ENCODE data around the gene ETFB. TPM values are rescaled to one million over a fixed set of nuclear protein-coding genes. Genes with fewer than 3 reads are reported as not detected.

Gene ETFB
- total RNA-seq, 8 experiments from 2014 or later: 64.7 to 217 (median 144) TPM

DNA sequence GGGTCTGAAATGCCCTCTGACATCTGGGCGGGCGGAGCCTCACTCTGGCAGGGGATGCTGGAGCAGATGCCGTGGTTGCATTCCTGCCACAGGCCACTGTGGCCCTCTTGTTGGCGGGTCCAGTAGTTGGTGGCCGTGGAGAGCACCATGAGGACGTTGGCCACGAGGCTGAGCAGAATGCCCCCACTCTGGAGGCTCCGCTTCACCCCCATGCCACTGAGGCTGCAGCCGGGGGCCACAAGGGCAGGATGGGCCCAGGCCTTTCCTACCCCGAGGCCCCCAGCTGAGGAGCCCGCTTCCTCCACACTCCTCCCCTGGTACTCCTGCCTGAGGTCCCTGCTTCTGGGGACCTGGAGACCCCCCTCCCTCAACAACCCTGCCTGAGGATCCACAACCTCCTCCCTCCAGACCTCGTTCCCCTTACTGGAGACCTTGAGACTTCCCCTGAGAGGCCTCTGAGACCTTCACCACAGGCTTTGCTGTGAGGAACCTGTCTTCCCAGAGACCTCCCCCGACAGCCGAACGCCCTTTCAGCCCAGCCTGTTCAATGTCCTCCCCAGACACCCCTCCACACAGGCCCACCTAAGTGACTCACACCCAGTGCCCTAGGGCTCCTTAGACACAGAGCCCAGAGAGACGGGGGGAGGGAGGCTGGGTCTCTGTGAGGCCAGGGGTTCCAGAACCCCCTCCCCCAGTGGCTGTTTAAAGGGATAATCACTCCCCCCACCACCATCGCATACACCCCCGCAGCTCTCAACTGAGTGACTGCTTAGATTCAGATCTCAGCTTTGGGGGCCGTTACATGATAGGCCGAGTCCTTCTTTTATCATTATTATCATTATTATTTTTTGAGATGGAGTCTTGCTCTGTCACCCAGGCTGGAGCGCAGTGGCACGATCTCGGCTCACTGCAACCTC lies 2.4 kb upstream of the ETFB start, which contains the start of gene CLDND2:
CLDND2 (minus strand) TSS at position 638 of the 917 bp plus-strand sequence; CDS start at position 212, 426 bp downstream.
- Histone ChIP-seq H3K4me1 (replicated peaks in 1 of 2) (peaks cover 10 to 12% of the 10 kb centered on the region in 2 donors), H3K4me3 (peak within 1 kb of the TSS; percentile 40 to 64 (median 58)), H3K27ac (peak within 1 kb of the TSS; percentile 70 to 85)
- 0 to 93% (median 0%) methylated on average over 1 to 2 of the region's 23 CpGs; no CpG with 5 or more reads in 5 of the 10 experiments for WGBS, 10 experiments
- in situ Hi-C loops (cut with MboI; ENCODE audit: low pct_unique_long_range_greater_than_20kb in 2 of 9, low sequenced_read_pairs in 9 of 9, unreplicated experiment in 9 of 9): no loop called here
- no peak for ATAC-seq (replicated peaks in 6 of 8)

DNA sequence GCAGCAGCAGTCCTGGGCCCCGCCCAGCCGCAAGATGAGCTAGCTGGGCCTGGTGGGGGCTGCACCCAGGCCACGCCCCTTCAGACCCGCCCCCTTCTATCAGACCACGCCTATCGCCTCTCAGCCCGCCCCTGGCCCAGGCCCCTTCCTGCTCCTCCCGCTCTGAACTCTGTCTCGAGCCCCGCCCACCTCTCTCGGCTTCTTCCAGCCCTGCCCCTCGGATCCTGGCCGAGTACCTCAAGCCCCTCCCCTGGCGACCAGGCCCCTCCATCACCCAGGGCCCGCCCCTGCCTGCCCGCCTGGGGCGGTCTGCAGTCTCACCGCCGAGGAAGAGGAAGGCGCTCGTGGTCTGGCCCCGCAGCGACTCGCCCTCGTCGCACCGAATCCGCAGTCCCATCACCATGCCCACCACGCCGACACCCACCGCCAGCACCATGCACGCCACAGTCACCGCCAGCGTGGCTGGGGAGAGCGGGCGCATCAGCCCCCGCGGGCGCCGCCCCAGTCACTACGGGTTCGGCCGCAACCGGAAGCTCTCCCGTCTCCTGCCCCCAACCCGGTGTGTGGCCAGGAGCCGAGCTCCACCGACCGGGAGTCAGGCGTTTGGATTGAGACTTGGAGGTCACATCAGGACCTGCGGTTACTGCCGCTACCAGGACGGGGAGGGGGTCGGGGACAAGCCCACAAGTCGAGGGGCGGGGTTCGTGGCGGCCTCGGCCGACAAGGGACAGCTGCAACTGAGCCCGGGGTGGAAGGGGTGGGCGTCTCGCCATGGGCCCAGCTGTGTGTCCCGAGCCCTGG lies 1.6 kb upstream of the ETFB start:
- Histone ChIP-seq H3K4me1 (replicated peaks in 1 of 2) (peaks cover 10 to 12% of the 10 kb centered on the region in 2 donors), H3K4me3 (peak overlapping the region; percentile 40 to 64 (median 58)), H3K27ac (peak overlapping the region; percentile 70 to 89)
- in situ Hi-C loops (cut with MboI; ENCODE audit: low pct_unique_long_range_greater_than_20kb in 2 of 9, low sequenced_read_pairs in 9 of 9, unreplicated experiment in 9 of 9): no loop called here
- no CpG with 5 or more reads among the region's 64 CpGs for whole genome bisulfite sequencing, 10 experiments
- ATAC-seq (replicated peaks in 6 of 8): peak; percentile 76 to 88 (median 84)

DNA sequence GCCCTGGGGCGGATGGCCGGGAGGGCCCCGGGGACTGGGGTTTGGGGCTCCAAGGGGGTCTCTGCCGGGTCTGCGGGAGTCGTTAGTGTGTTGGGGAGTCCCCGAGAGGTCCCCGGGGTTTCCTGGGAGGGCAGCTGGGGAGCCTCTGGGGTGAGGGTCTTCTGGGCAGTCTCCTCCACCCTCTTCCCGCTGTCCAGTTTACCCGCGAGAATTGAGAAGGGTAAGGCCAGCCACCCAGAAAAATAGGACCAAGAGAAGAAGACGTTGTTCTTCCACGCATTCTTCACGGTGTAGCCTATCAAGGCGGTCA lies 1.0 kb upstream of the ETFB start:
- no peak for ATAC-seq (replicated peaks in 6 of 8)
- Histone ChIP-seq H3K27ac (peak overlapping the region; percentile 84 to 89), H3K4me1 (replicated peaks in 1 of 2) (peaks cover 10 to 12% of the 10 kb centered on the region in 2 donors), H3K4me3 (peak overlapping the region; percentile 40 to 64 (median 58))
- in situ Hi-C loops (cut with MboI; ENCODE audit: low pct_unique_long_range_greater_than_20kb in 2 of 9, low sequenced_read_pairs in 9 of 9, unreplicated experiment in 9 of 9): no loop called here
- WGBS, 10 experiments: 0% methylated on average over 3 of the region's 15 CpGs; no CpG with 5 or more reads in 9 of the 10 experiments

DNA sequence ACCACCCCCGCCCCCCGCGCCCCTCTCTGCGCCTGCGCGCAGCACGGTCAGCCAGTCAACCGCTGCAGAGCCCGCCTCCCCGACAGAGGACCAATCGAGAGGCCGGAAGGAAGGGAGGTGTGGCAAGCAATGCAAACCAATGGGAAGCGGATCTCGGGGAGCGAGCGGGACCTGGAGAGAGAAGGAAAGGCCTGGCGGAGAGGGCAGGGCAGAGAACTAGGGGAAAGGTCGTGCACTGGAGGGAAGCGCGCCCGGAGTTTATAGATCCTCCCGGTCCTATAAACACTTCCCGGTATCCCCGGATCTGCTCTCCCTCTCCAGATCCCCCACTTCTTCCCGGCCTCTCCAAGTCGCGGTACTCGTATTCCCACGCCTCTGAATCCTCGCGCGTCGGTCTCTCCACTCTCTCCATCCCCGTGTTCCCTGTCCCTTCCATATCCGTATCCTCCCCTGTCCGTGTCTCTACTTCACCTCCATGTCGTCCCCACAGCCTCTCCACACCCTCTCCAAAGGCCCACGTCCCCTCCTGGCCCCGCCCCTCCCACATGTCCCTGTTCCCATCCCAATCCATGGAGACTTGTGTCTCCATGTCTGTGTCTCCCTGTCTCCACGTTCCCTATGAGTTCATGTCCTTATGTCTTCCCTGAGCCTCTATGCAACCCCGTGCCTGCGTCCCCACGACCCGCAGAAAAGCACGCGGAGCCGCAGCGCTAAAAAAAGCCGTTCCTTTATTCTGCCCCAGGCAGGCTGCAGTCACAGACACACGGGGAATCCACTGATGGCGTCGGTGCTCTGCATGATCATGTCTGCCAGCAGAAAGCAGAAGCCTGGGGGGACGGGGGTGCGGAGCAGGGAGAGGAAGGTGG lies 434 bp upstream of the ETFB start:
- in situ Hi-C loops (cut with MboI; ENCODE audit: low pct_unique_long_range_greater_than_20kb in 2 of 9, low sequenced_read_pairs in 9 of 9, unreplicated experiment in 9 of 9): no loop called here
- 0 to 7% (median 0%) methylated on average over 3 to 10 of the region's 54 CpGs; no CpG with 5 or more reads in 4 of the 10 experiments for WGBS, 10 experiments

DNA sequence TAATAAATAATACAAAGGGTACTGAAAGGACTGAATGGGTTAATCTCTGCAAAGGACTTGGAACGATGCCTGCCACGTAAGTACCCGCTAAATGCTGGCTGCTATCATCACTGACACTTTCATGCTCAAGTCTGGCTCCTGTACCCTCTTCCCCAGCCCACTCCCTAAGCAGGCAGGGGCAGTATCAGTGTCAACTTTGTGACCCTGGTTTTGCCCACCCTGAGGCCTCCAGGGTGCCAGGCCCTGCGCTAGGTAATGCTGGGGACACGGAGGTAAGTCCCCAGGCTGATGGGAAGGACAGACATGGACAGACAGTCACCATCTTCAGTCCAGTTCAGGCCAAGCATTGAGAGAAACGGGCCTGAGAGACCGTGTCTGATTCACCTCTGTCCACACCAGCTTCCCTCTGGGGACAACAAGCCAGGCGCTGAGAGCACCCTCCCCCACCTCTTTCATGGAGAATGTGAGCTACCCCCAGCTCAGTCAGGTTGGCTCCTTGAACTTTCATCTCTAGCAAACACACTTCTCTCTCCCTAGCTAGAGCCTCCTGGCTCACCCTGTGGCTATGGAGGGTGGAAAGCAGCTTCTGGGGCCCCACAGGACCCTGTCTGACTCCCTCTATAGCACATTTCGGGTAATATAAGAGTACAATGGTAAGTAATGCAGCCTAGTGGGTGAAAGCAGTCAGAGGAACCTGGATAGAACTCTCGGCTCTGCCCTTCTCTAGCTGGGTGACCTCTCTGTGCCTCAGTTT lies 800 bp downstream of the ETFB start:
- Histone ChIP-seq H3K4me1 (replicated peaks in 1 of 2) (peaks cover 10 to 12% of the 10 kb centered on the region in 2 donors), H3K27ac (peak overlapping the region; percentile 76 to 80), H3K4me3 (peak overlapping the region; percentile 40 to 64 (median 58))
- in situ Hi-C loops (cut with MboI; ENCODE audit: low pct_unique_long_range_greater_than_20kb in 2 of 9, low sequenced_read_pairs in 9 of 9, unreplicated experiment in 9 of 9): no loop called here
- 0 to 47% (median 5%) methylated on average over 1 to 9 of the region's 10 CpGs; no CpG with 5 or more reads in 2 of the 10 experiments for WGBS, 10 experiments
- ATAC-seq (replicated peaks in 6 of 8): peak in 1 of 8 experiments; percentile 1

More for the DNA sequence above, 434 bp upstream of the ETFB start:
- Histone ChIP-seq H3K4me3 (peak overlapping the region; percentile 40 to 64 (median 58)), H3K27ac (peak overlapping the region; percentile 84 to 89), H3K4me1 (replicated peaks in 1 of 2) (peaks cover 10 to 12% of the 10 kb centered on the region in 2 donors)
- ATAC-seq (replicated peaks in 6 of 8): peak; percentile 56 to 75 (median 68)

DNA sequence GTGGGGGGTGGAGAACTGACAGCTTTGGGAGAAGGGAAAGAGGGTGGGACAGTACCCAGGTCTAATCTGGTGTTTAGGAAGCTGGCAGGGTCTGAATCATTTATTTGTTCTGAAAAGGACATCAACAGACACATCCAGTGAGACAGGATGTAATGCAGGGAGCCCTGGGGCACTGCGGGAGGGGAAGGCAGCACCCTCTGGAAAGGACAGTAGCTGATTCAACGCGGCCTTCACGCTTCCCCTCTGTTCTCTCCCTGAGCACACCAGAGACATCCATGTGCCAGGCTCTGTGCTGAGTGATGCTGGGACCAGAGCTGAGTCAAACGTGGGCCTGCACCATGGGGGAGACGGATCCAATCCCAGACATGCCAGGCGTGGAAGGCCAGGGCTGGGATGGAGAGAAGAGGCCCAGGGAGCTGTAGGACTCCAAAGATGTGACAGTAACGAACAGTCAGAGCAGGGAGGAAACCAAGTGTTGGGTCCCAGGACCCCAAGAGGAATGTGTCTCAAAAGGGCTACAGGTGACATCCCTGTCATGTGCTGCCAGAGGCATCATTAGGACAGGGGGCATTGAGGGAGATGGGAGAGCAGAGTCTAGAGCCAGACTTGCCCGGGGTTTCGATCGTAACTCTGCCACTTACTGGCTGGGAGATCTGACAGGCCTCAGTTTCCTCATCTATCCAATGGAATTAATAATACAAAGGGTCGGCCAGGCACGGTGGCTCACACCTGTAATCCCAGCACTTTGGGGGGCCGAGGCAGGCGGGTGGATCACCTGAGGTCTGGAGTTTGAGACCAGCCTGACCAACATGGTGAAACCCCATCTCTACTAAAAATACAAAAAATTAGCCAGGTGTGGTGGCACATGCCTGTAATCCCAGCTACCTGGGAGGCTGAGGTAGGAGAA lies 1.7 kb downstream of the ETFB start:
- H3K4me3 ChIP-seq: no peak overlapping the region
- peaks cover 10 to 12% of the 10 kb centered on the region in 2 donors for H3K4me1 ChIP-seq (replicated peaks in 1 of 2)
- no peak for ATAC-seq (replicated peaks in 6 of 8)
- WGBS, 10 experiments: 67 to 100% (median 91%) methylated on average over 1 to 10 of the region's 15 CpGs; no CpG with 5 or more reads in 4 of the 10 experiments
- in situ Hi-C loops (cut with MboI; ENCODE audit: low pct_unique_long_range_greater_than_20kb in 2 of 9, low sequenced_read_pairs in 9 of 9, unreplicated experiment in 9 of 9): no loop called here
- H3K27ac ChIP-seq: no peak overlapping the region

DNA sequence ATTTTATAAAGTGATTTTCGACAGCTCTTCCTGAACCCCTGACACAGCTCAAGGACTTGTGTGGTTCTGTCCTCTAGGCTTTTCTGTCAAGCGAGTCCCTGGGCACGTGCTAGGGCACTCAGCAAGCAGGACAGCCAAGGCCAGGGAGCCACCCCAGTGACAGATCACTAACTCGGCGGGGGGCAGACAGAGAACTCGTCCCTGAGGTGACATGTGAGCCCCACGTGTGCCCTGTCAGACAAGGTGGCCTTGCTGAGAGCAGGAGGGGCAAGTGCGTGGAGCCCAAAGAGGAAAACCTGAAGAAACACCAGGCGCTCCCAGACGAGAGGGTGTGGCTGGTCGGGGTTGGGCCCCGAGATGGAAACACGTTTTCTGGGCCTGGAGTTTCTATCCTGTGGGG lies 4.9 kb downstream of the ETFB start:
- H3K27ac ChIP-seq: no peak overlapping the region
- H3K4me3 ChIP-seq: no peak overlapping the region
- H3K4me1 ChIP-seq (replicated peaks in 1 of 2): peaks cover 7% of the 10 kb centered on the region in 2 donors
- no peak for ATAC-seq (replicated peaks in 6 of 8)
- in situ Hi-C loops (cut with MboI; ENCODE audit: low pct_unique_long_range_greater_than_20kb in 2 of 9, low sequenced_read_pairs in 9 of 9, unreplicated experiment in 9 of 9): no loop called here
- 70 to 92% (median 87%) methylated on average over 2 to 5 of the region's 13 CpGs; no CpG with 5 or more reads in 4 of the 10 experiments for WGBS, 10 experiments

DNA sequence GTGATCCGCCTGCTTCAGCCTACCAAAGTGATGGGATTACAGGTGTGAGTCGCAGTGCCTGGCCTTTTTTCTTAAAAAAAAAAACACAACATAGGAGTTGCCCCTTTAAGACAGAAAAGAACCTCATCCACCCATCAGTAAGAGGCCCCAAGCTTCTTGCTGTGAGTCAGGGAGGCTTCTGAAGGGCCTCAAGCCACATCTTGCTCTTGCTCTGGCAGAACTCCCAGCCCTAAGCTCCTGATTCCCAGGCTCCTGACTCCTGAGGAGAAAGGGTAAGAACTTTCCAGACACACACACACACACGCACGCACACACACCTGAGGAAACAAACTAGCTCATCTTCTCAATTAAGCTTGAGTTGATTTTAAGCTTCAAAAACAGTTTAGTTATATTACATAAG lies 6.9 kb downstream of the ETFB start:
- in situ Hi-C loops (cut with MboI; ENCODE audit: low pct_unique_long_range_greater_than_20kb in 2 of 9, low sequenced_read_pairs in 9 of 9, unreplicated experiment in 9 of 9): no loop called here
- peak in 2 of 8 experiments; percentile 84 to 89 for ATAC-seq (replicated peaks in 6 of 8)
- no peak overlapping the region for H3K27ac ChIP-seq
- 60 to 100% (median 90%) methylated on average over 1 to 4 of the region's 4 CpGs; no CpG with 5 or more reads in 5 of the 10 experiments for WGBS, 10 experiments
- no peak overlapping the region for H3K4me3 ChIP-seq
- H3K4me1 ChIP-seq (replicated peaks in 1 of 2): peaks cover 3 to 5% of the 10 kb centered on the region in 2 donors

DNA sequence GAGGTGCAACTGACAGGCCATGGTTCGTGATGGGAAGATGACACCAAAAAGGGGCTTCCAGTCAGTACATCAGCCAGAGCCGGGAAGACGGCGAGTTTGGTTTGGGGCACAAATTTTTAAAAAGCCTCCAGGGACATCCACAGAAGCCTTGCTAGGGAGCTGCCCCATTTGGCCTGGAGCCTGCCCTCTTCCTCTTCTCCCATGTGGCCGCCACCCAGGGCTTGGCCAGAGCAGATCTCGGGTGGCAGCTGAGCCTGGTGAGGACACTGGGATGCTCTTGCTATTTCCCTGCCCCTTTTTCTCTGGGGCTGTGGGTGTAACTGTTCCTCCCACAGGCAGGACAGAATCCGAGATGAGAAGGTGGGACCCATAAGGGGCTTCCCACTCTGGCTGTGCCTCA lies 8.2 kb downstream of the ETFB start:
- Histone ChIP-seq H3K27ac (no peak overlapping the region), H3K4me1 (replicated peaks in 1 of 2) (peaks cover 9 to 10% of the 10 kb centered on the region in 2 donors), H3K4me3 (no peak overlapping the region)
- WGBS, 10 experiments: 66 to 100% (median 88%) methylated on average over 1 to 7 of the region's 7 CpGs; no CpG with 5 or more reads in 2 of the 10 experiments
- peak in 1 of 8 experiments; percentile 15 for ATAC-seq (replicated peaks in 6 of 8)
- in situ Hi-C loops (cut with MboI; ENCODE audit: low pct_unique_long_range_greater_than_20kb in 2 of 9, low sequenced_read_pairs in 9 of 9, unreplicated experiment in 9 of 9): no loop called here

DNA sequence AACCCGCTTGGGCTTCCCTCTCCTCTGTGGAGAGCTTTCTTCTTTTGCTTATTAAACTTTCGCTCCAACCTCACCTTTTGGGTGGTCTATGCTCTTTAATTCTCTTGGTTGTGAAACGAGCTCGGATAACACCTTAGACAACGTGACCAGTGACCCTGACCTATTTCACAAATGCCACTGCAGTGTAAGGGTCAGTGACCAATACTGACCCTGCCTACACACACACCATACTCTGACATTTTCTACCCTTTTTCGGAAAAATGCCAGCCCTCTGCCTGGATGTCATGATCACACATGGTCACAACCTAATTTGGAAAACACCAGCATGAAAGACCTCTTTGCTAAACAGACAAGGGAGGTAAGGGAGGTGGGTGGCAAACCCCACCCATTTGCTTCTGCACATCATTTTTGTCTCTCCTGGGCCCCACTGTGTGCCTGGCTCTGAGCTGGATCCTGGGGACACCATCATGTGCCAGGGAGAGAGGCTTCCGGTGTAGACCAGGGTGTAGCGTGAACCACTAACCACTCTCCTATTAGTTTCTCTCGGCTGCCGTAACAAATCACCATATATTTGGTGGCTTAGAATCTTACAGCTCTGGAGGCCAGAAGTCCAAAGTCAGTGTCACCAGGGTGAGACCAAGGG lies 9.9 kb downstream of the ETFB start:
- H3K4me1 ChIP-seq (replicated peaks in 1 of 2): peaks cover 12 to 14% of the 10 kb centered on the region in 2 donors
- no peak for ATAC-seq (replicated peaks in 6 of 8)
- no peak overlapping the region for H3K4me3 ChIP-seq
- WGBS, 10 experiments: 60 to 100% (median 89%) methylated on average over 2 to 7 of the region's 10 CpGs
- no peak overlapping the region for H3K27ac ChIP-seq
- in situ Hi-C loops (cut with MboI; ENCODE audit: low pct_unique_long_range_greater_than_20kb in 2 of 9, low sequenced_read_pairs in 9 of 9, unreplicated experiment in 9 of 9): no loop called here
